Activated naive CD4-positive, alpha-beta T cell treated with anti-CD3 and anti-CD28 coated beads, Interleukin-2, amount 50 U/mL, for 24 hours (primary cell): ENCODE results near the gene PBX2.
"Not testable (repeated sequence)": the region's sequence is repeated elsewhere in the genome, so short reads cannot be mapped to it uniquely, and the experiment has no call there.

ENCODE experiments used
- H3K27ac Mint-ChIP-seq: one replicate; pipeline ENCODE4 v1.8.0; 2021; ENCODE audit warnings: mild to moderate bottlenecking, mixed read lengths
- H3K27me3 Mint-ChIP-seq: one replicate; pipeline ENCODE4 v1.8.0; 2021; ENCODE audit warnings: mixed read lengths
- H3K36me3 Mint-ChIP-seq: one replicate; pipeline ENCODE4 v1.8.0; 2021; ENCODE audit warnings: mixed read lengths
- H3K4me1 Mint-ChIP-seq: one replicate; pipeline ENCODE4 v1.8.0; 2021; ENCODE audit warnings: mixed read lengths
- H3K4me3 Mint-ChIP-seq: one replicate; pipeline ENCODE4 v1.8.0; 2021; ENCODE audit warnings: mild to moderate bottlenecking, mixed read lengths
- H3K9me3 Mint-ChIP-seq: one replicate; pipeline ENCODE4 v1.8.0; 2021; ENCODE audit warnings: mixed read lengths

The PBX2 gene

DNA sequence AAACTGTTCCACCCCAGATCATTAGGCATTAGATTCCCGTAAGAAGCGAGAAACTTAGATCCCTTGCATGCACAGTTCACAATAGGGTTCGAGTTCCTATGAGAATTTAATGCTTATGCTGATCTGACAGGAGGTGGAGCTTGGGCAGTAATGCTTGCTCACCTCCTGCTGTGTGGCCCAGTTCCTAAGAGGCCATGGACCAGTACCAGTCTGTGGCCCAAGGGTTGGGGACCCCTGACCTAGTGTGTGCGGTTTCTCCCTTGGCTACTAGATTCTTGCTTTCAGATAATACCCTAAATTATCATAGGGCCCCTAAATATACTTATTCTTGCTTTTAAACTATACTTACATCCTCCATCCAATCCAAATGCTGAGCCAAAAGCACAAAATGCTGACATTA is 4.4 kb upstream of the PBX2 start:
- Mint-ChIP-seq H3K27ac (peak overlapping the region; percentile 97), H3K27me3 (no peaks in the 10 kb centered on the region), H3K4me3 (peak overlapping the region; percentile 95), H3K4me1 (peaks cover 49% of the 10 kb centered on the region), H3K9me3 (no peaks in the 10 kb centered on the region), H3K36me3 (peaks cover 3% of the 10 kb centered on the region)

DNA sequence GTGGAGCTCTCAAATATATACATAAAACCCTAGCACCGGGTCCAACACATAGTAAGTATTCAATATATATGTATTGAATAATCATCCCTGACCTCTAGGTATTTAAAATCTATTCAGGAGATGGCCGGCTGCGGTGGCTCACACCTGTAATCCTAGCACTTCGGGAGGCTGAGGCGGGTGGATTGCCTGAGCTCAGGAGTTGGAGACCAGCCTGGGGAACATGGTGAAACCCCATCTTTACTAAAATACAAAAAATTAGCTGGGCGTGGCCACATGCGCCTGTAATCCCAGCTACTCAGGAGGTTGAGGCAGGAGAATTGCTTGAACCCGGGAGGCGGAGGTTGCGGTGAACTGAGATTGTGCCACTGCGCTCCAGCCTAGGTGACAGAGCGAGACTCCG is 3.1 kb upstream of the PBX2 start:
- peak overlapping the region; percentile 97 for H3K27ac Mint-ChIP-seq
- H3K36me3 Mint-ChIP-seq, H3K9me3 Mint-ChIP-seq, H3K27me3 Mint-ChIP-seq: not testable (repeated sequence)
- H3K4me1 Mint-ChIP-seq: peaks cover 62% of the 10 kb centered on the region
- H3K4me3 Mint-ChIP-seq: peak overlapping the region; percentile 95

DNA sequence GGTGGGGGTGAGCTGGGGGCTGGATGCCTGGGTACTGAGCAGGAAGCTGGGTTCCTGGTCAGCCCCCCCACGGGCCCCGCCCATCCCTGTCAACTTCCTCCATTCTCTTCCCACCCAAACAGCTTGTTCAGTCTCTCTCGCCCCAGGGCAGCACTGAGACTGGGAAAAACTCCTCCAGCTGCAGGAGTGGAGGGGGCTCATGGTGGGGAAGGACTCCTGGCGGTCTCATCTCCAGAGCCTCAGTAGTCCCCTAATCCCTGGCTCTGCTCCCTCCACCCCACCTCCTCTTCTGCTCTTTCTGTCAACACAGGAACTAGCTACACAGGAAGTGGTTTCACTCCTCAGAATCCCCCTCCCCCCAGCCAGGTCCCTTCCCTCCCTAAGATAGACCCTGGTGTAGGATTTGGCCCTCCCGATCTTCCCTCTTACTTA is 2.6 kb upstream of the PBX2 start, which contains the start of gene GPSM3:
Gene GPSM3 (minus strand): TSS at position 36 of the 432 bp plus-strand sequence. CDS start 130 bp downstream, outside the sequence.
- peaks cover 7% of the 10 kb centered on the region for H3K36me3 Mint-ChIP-seq
- no peaks in the 10 kb centered on the region for H3K9me3 Mint-ChIP-seq
- H3K27ac Mint-ChIP-seq: peak within 1 kb of the TSS; percentile 97
- no peaks in the 10 kb centered on the region for H3K27me3 Mint-ChIP-seq
- H3K4me1 Mint-ChIP-seq: peaks cover 67% of the 10 kb centered on the region
- peak within 1 kb of the TSS; percentile 95 for H3K4me3 Mint-ChIP-seq

DNA sequence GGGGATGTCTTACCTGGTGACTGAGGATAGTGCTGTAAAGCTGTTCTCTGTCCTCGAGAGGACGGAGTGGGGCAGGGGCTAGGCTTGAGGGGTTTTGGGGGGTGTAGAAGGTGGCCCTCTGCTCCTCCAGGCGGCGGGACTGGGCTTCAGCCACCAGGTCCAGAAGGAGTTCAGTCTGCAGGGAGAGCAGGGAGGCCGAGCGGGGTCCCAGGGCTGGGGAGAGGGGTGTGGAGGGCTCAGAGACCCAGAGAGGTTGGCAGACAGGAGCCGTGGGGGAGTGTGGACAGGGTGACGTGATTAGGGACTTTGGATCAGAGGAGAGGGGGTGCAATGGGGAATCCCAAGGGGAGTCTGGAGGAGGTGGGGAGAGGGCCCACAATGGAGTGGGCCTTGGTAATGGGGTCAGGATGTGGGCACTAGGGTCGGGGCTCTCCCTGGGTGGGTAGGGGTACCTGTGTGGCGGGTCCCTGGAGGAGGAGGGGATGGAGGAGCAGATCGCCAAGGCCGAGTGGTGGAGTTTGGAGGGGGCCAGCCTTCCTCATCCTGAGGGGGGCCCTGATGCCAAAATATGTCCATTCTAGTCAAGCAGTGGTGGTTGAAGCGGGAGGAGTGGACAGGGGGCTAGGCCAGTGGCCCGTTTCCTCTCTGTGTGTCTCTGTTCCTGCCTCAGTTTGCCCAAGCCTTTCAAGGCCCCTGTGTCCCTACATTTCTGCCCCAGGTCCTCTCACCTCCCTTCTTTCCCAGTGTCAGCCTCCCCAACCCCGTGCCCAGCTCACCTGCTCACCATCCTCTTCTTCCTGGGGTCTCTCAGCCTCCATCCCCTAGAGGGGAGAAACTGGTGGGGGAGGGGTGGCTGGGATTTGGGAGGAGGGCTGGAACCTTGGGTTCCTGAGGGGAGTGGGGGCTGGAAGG is 1.9 kb upstream of the PBX2 start:
- H3K9me3 Mint-ChIP-seq: no peaks in the 10 kb centered on the region
- peak overlapping the region; percentile 97 for H3K27ac Mint-ChIP-seq
- H3K27me3 Mint-ChIP-seq: no peaks in the 10 kb centered on the region
- peak overlapping the region; percentile 95 for H3K4me3 Mint-ChIP-seq
- peaks cover 71% of the 10 kb centered on the region for H3K4me1 Mint-ChIP-seq
- H3K36me3 Mint-ChIP-seq: peaks cover 10% of the 10 kb centered on the region

DNA sequence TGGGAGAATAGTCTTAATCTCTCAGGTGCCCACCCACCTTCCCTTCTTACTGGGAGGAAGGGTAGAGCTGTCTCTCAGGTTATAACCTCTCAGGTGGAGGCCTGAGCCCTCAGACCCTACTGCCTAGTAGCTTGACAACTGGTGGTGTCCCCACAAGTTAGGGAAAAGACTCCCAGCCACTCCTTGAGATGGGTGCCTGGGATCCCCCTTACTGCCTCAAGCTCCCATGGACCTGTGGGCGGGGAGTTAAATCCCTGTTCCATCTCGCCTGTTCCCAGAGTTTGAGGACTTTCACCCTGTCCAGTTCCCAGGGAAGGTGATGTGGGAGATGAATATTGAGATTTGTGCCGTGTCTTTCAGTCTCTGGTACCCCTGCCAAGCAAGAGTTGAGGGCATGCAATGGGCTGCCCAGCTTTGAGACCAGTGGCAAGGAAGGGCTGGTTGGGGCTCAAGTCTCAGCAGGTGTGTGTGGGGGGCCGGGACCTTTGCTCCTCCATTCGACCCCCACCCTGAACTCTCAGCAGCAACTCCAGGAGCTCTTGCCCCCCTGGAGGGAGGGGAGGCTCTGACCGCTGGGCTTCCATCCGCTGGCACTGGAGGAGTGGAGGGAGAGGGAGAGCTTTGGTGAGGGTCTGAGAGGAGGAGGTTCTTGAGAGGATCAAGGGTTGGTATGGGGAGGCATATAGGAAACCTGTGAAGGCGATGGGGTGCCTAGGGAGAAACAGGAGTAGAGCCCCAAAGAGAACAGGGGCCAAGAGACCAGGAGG is 1.1 kb upstream of the PBX2 start:
- peaks cover 71% of the 10 kb centered on the region for H3K4me1 Mint-ChIP-seq
- H3K36me3 Mint-ChIP-seq: peaks cover 13% of the 10 kb centered on the region
- no peaks in the 10 kb centered on the region for H3K27me3 Mint-ChIP-seq
- no peaks in the 10 kb centered on the region for H3K9me3 Mint-ChIP-seq
- peak overlapping the region; percentile 97 for H3K27ac Mint-ChIP-seq
- H3K4me3 Mint-ChIP-seq: peak overlapping the region; percentile 95

DNA sequence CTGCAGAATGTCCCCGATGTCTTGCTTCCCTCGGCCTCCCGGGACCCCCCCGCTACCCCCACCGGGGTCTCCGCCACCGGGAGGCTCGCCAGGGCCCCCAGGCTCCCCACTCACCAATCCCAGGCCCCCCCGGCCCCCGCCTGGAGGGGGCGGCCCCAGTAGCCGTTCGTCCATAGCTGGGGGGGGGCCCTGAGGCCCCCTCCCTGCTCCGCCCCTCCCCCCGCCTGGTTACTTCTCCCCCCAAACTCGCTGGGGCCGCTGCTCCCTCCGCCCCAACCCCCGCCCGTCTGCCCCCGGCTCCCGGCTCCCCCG is 304 bp downstream of the PBX2 start:
- H3K4me1 Mint-ChIP-seq: peaks cover 71% of the 10 kb centered on the region
- H3K4me3 Mint-ChIP-seq: peak overlapping the region; percentile 95
- peaks cover 13% of the 10 kb centered on the region for H3K36me3 Mint-ChIP-seq

DNA sequence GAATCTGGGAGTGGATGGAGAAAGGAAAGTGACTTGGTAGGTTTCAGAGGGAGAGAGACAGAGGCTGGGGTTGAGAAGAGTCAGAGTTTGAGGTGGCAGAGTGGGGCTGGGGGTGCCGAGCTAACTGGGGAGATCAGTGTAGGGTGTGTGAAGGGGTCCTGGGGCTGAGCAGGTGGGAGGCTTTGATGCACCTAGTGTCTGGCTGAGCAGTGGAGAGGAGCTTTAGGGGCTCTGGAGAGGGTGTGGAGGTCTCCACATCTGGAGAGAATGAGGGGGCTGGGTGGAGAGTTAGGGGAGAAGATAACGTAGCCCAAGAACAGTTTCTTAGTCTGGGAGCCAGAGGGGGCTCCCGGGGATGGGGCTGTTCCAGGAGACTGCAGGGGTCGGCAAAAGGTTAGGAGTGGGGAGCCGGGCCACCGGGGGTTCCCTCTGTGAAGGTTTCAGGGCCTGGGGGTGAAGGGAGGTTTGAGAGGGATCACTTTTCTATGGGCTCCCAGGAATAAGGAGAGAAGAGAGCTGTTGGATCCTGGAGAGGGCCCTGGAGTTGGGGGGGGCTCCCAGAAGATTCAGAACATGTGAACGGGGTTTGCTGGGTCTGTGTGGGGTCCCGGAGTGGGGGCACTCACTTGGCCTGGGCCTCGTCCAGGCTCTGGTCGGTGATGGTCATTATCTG is 797 bp downstream of the PBX2 start:
- Mint-ChIP-seq H3K36me3 (peaks cover 13% of the 10 kb centered on the region), H3K27me3 (no peaks in the 10 kb centered on the region), H3K9me3 (no peaks in the 10 kb centered on the region), H3K4me1 (peaks cover 68% of the 10 kb centered on the region), H3K27ac (peak overlapping the region; percentile 78), H3K4me3 (peak overlapping the region; percentile 84)

More for the DNA sequence above, 304 bp downstream of the PBX2 start:
- H3K27me3 Mint-ChIP-seq: no peaks in the 10 kb centered on the region
- no peaks in the 10 kb centered on the region for H3K9me3 Mint-ChIP-seq
- peak overlapping the region; percentile 78 for H3K27ac Mint-ChIP-seq

DNA sequence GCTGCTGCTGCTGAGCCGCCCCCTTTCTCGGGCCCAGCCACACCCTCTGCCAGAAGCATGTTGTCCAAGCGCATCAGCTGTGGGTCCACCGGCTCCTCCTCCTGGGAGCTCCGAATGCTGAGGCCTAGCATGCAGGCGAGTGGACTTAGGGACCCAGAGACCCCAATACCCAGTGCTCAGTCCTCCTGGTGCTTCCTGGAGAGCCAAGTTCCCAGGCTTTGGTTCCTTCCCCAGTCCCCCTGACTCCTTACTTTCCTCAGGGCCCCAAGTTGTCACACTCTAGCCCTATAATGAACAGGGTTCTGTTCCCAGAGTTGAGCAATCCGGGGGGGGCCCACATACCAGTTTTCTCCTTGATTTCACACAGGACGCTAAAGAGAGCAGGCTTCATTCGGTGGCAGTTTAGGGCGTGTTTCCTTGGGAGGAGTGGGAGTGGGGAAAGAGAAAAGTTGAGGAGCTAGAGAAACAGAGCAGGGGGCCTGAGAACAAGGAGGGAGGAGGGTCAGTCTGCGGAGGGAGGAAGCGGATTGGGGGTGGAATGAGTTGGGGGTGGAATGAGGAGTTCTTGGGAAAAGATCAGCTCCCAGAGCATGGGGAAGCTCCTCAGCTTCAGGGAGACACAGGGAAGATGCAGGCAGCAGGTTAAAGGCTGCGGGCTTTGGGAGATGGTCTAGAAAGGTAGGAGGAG is 1.5 kb downstream of the PBX2 start:
- no peaks in the 10 kb centered on the region for H3K27me3 Mint-ChIP-seq
- no peaks in the 10 kb centered on the region for H3K9me3 Mint-ChIP-seq
- peaks cover 13% of the 10 kb centered on the region for H3K36me3 Mint-ChIP-seq
- H3K4me3 Mint-ChIP-seq: peak overlapping the region; percentile 84
- peaks cover 63% of the 10 kb centered on the region for H3K4me1 Mint-ChIP-seq
- peak overlapping the region; percentile 78 for H3K27ac Mint-ChIP-seq

DNA sequence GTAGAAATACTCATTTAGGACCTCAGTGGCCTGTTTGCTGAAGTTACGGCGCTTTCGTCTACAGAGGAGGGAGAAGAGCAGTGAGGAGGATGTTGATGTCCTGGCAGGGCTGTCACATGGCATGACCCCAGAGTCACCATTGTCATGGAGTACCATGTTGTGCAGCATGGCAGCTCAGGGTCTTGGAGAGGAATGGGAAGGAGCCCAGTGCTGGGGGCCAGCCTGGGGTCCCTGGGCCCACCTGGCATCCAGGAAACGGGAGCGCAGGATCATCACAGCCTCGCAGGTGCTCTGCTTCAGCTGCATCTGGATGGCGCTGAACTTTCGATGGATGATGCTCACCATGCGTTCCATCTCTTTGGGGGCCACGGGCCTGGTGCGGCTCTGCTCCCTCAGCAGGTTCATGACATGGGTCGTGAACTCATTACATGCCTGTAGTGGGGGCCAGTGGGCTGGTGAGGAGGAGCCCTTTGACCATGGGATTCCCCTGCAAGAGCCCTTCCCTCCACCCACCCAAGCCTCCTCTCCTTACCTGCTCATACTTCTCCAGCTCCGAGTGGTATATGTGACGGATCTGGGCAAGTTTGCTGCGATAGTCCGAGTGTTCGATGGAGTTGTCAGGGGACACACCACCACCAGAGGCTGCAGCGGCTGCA is 2.1 kb downstream of the PBX2 start:
- not testable (repeated sequence) for H3K27me3 Mint-ChIP-seq, H3K9me3 Mint-ChIP-seq
- peaks cover 13% of the 10 kb centered on the region for H3K36me3 Mint-ChIP-seq
- peak overlapping the region; percentile 63 for H3K27ac Mint-ChIP-seq
- peak overlapping the region; percentile 84 for H3K4me3 Mint-ChIP-seq
- H3K4me1 Mint-ChIP-seq: peaks cover 63% of the 10 kb centered on the region

DNA sequence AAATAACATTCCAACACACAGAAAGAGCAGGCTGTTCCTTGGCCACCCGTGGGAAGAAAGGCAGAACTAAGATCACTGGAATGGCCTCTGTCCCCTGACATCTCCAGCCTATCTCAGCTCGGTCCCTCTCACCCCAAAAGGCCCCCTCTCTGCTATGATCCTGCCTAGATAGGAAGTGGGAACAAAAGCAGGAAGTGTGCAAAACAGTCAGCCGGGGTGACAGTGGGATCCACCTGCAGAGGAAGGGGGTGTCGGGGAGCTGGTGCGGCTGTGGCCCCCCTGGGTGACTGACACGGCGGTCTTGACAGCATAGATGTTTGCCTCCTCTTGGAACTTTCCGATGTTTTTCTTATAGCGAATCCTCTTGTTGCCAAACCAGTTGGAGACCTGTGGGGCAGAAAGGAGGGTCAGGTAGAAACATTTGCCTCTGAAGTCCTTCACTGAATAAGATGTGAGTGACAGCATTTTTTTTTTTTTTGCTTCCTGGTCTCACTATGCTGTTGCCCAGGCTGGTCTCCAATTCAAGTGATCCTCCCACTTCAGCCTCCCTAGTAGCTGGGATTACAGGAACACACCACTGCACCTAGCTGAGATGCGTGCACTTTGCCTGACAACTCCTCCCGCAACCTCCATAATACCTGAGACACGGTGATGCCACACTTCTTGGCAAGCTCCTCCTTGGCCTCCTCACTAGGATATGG is 2.8 kb downstream of the PBX2 start:
- peaks cover 64% of the 10 kb centered on the region for H3K4me1 Mint-ChIP-seq
- peaks cover 13% of the 10 kb centered on the region for H3K36me3 Mint-ChIP-seq
- no peaks in the 10 kb centered on the region for H3K27me3 Mint-ChIP-seq

DNA sequence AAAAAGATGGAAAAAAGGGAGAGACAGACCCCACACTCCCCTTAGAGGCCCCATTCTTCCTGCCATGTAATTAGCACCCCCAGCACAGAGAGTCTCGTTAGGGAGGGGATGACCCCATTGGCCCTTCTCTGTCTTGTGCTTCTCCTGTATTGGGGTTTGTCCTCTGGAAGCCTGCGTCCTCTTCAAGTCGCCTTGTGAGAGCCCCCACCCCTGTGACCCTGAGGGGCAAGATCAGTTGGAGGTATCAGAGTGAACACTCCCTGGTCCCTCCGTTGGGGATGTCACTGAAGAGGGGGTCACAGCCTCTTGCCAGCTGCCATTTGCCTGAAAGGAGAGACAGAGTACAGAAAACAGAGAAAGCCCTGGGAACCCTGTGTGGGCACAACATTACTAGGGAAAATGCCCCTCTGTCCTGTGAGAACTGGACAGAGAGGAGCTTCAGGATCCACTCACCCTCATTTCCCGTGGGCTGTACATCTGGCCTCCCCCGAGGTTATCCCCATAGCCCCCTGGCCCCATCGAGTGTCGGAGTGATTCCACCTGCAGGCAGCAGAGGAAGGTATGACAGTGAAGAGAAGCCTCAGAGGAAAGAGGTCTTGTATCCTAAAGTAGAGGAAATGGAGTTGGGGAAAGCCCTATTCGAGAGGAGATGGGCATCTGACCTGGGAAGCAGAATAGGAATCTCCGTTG is 3.7 kb downstream of the PBX2 start:
- Mint-ChIP-seq H3K27ac (peak overlapping the region; percentile 89), H3K36me3 (peaks cover 11% of the 10 kb centered on the region), H3K4me1 (peaks cover 62% of the 10 kb centered on the region), H3K4me3 (peak overlapping the region; percentile 23)
- H3K9me3 Mint-ChIP-seq, H3K27me3 Mint-ChIP-seq: not testable (repeated sequence)

More for the DNA sequence above, 2.8 kb downstream of the PBX2 start:
- H3K27ac Mint-ChIP-seq: peak overlapping the region; percentile 63
- H3K4me3 Mint-ChIP-seq: peak overlapping the region; percentile 66
- H3K9me3 Mint-ChIP-seq: no peaks in the 10 kb centered on the region

DNA sequence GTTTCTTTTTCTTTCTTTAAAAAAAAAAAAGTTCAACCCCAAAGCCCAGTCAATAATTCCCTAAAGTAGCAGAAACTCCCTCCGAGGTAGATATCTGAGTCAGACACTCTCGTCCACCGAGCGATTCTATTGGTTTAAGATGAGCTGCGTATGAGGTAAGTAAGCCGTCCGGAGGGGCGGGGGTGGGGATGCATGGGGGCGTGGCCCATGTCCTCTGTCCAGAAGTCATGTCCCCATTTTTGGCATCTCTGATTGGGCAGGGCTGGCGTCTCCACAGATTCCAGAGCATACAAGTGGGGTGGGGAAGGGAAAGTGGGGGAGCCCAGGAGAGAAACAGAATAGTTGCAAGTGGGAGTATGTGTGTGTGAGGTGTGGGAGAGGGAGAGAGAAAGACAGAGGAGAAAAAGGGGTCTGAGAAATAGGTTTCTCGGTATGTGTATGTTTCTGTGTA is 4.3 kb downstream of the PBX2 start:
- peak overlapping the region; percentile 23 for H3K4me3 Mint-ChIP-seq
- H3K27ac Mint-ChIP-seq: peak overlapping the region; percentile 89
- not testable (repeated sequence) for H3K27me3 Mint-ChIP-seq, H3K9me3 Mint-ChIP-seq
- H3K36me3 Mint-ChIP-seq: peaks cover 12% of the 10 kb centered on the region
- H3K4me1 Mint-ChIP-seq: peaks cover 64% of the 10 kb centered on the region

DNA sequence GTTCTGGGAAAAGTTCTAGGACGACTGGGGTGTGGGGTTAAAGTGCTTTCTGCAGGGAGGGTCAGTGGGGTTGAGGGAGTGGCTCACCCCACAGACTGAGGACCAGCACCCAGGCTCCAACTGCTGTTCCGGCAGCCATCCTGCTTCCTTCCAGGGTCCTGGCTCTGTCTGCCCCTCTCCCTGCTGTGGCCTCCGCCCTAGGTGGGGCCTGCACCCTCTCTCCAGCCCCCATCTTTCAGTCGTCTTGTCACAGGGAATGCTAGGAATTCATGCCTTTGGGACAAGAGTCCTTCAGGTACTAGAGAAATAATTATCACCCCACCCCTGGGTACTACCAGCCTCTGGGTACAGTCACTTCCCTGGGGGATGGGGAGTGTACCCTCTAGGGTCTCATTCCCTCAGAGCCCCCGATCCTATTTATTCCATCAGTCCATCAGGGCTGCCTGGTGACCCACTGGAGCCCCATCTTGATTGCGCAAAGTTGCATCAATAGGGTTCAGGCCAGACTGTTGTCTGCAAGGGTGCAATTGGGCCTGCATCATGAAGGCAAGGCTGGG is 5.8 kb downstream of the PBX2 start, which contains the start of gene AGER:
Gene AGER (minus strand): TSS at position 170 of the 557 bp plus-strand sequence. CDS start 31 bp downstream, at position 139.
- H3K4me1 Mint-ChIP-seq: peaks cover 77% of the 10 kb centered on the region
- no peak within 1 kb of the TSS for H3K4me3 Mint-ChIP-seq
- peak within 1 kb of the TSS; percentile 24 for H3K27ac Mint-ChIP-seq
- no peaks in the 10 kb centered on the region for H3K27me3 Mint-ChIP-seq
- peaks cover 17% of the 10 kb centered on the region for H3K36me3 Mint-ChIP-seq
- no peaks in the 10 kb centered on the region for H3K9me3 Mint-ChIP-seq
